DLD1 (cell line): Measurements from ENCODE around the gene GLB1L2.

Experiments
- in situ Hi-C: cut with HindIII; loops from 2 replicates; pipeline ENCODE4 v1.10.0; 2017; ENCODE audit warnings: low sequenced_read_pairs

Gene GLB1L2

GRCh38 chr11:134365011-134365925 lies 33.5 kb downstream of the GLB1L2 start:
- in situ Hi-C loops: no loop called here

GRCh38 chr11:134366254-134366653 lies 34.5 kb downstream of the GLB1L2 start:
- in situ Hi-C loops: no loop called here

- in situ Hi-C loops: no loop called here
Observed at GRCh38 chr11:134367781-134368180, 36.0 kb downstream of the GLB1L2 start.

- in situ Hi-C loops: no loop called here
Observed at GRCh38 chr11:134369656-134370525, 38.1 kb downstream of the GLB1L2 start.

- in situ Hi-C loops: no loop called here
Observed at GRCh38 chr11:134370526-134371435, 39.0 kb downstream of the GLB1L2 start.

GRCh38 chr11:134371436-134372185 lies 39.8 kb downstream of the GLB1L2 start:
- in situ Hi-C loops: no loop called here

- in situ Hi-C loops: no loop called here
Observed at GRCh38 chr11:134372536-134372935, 40.7 kb downstream of the GLB1L2 start.

- in situ Hi-C loops: no loop called here
Observed at GRCh38 chr11:134372961-134373360, 41.2 kb downstream of the GLB1L2 start.

- in situ Hi-C loops: no loop called here
Observed at GRCh38 chr11:134373591-134374052, 41.8 kb downstream of the GLB1L2 start.

GRCh38 chr11:134374171-134374570 lies 42.4 kb downstream of the GLB1L2 start:
- in situ Hi-C loops: no loop called here

GRCh38 chr11:134374891-134375550 lies 43.2 kb downstream of the GLB1L2 start:
- in situ Hi-C loops: no loop called here

GRCh38 chr11:134376150-134376921 lies 44.5 kb downstream of the GLB1L2 start:
- in situ Hi-C loops: no loop called here

GRCh38 chr11:134377876-134378275 lies 46.1 kb downstream of the GLB1L2 start:
- in situ Hi-C loops: no loop called here

- in situ Hi-C loops: no loop called here
Observed at GRCh38 chr11:134379241-134379640, 47.5 kb downstream of the GLB1L2 start.

- in situ Hi-C loops: no loop called here
Observed at GRCh38 chr11:134380229-134380628, 48.4 kb downstream of the GLB1L2 start.

GRCh38 chr11:134380785-134381184 lies 49.0 kb downstream of the GLB1L2 start:
- in situ Hi-C loops: no loop called here

GRCh38 chr11:134382257-134382656 lies 50.5 kb downstream of the GLB1L2 start:
- in situ Hi-C loops: no loop called here

- in situ Hi-C loops: no loop called here
Observed at GRCh38 chr11:134382830-134383229, 51.0 kb downstream of the GLB1L2 start.
